Raji (cell line): ENCODE data around the gene ELMO1.

ENCODE experiments used
- POLR2A ChIP-seq: IDR thresholded peaks from 2 replicates; pipeline ENCODE4 v1.6.1; 2011; ENCODE audit warnings: low read depth, low read length, control low read depth; ENCODE audit not compliant: insufficient read depth

ELMO1 gene

GRCh38 chr7:37151741-37152413, 296.8 kb downstream of the ELMO1 start:
- TF ChIP-seq POLR2A = no peak

GRCh38 chr7:37150856-37151255, 297.8 kb downstream of the ELMO1 start:
- TF ChIP-seq POLR2A = no peak

GRCh38 chr7:37150180-37150579, 298.5 kb downstream of the ELMO1 start:
- no peak for TF ChIP-seq POLR2A

DNA sequence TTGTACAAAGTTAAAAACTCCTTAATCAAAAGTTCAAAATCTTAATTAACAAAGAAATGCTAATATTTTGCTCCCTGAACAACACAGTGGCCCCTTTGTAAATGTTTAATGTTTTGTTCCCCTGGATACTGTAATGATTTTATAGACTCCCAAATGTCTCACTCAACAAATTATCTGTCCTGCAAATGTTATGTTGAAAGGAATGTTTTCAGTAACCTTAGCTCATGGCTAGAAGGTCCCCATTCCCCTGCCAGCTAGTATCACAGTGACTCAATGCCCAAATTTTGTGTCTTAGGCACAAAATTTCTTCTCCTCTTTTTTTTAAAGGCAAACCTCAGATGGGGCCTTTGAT, 298.9 kb downstream of the ELMO1 start:
- no peak for TF ChIP-seq POLR2A

- TF ChIP-seq POLR2A = no peak
These were observed 299.5 kb downstream of the ELMO1 start for GRCh38 chr7:37149051-37149772.

DNA sequence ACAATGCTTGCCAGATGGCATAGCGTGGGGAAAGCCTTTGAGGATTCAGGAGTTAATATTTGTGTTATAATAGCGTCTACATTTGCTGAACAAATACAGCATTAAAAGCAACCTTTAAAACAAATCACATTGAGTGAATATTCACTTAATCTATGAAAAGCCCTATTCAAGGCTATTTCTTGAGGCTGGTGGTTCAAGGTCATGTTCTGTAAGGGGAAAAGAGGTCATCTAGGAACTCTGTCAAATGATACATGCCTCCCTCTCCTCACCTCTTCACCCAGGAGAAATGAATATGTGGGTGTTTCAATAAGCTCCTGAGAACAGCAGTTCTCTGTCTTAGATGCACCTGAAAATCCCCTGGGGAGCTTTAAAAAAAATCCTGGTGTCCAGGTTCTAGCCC, 303.0 kb downstream of the ELMO1 start:
- TF ChIP-seq POLR2A = no peak

GRCh38 chr7:37144423-37144822, 304.2 kb downstream of the ELMO1 start:
- no peak for TF ChIP-seq POLR2A

GRCh38 chr7:37142958-37143357, 305.7 kb downstream of the ELMO1 start:
- TF ChIP-seq POLR2A = no peak

- TF ChIP-seq POLR2A = no peak
These were observed 306.9 kb downstream of the ELMO1 start for GRCh38 chr7:37141742-37142141.

- no peak for TF ChIP-seq POLR2A
These were observed 316.8 kb downstream of the ELMO1 start for GRCh38 chr7:37131855-37132254.

GRCh38 chr7:37129035-37129425, 319.6 kb downstream of the ELMO1 start:
- TF ChIP-seq POLR2A = no peak

DNA sequence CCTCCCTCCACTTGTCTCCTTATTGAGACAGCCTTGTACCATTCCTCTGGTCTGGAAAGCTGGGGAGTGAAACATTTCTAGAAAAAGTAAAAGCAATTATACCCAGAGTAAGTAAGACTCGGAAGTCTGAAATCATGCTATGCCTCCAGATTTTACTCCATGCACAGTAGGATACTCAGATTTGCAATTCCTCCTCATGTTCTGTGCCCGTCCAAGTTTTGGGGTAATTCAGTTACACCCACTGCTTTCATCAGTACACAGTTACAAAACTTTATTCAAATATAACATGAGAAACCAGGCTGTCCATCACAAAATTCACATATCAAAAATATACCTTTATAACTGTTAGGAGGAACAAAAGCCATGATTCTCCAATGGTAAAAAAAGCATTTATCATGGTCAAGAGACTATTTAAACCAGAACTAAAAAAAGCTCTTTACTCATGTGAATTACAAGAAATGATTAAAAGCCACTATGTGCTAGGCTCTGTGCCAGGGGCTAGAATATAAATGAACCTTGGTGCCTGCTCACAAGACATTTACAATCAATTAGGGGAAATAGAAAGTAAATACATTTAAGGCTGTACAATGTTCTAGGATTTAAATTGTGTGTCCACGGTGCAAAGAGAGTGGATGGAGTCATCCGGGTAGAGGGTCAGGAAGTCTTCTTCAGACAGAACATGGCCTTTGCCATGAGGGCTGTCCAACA, 320.2 kb downstream of the ELMO1 start:
- no peak for TF ChIP-seq POLR2A

- no peak for TF ChIP-seq POLR2A
These were observed 329.3 kb downstream of the ELMO1 start for GRCh38 chr7:37119296-37119860.

DNA sequence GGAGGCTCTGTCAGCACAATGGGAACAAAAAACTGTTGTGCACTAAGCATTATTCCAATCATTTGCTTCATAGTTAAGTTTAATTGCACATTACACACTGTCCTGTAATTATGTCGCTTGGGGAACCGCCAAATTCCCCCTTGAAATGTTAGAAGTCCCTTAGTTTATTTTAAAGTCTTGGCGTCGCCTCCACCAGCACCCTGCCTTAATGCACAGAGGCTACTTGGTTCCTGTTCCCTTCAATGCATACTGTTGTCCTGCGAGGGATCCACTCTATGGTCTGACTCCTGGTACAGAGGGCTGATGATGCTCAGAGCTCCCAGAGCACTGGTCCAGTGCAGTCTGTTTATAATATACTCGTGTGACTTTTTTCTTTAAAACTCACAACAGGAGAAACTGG, 330.7 kb downstream of the ELMO1 start:
- TF ChIP-seq POLR2A = no peak

DNA sequence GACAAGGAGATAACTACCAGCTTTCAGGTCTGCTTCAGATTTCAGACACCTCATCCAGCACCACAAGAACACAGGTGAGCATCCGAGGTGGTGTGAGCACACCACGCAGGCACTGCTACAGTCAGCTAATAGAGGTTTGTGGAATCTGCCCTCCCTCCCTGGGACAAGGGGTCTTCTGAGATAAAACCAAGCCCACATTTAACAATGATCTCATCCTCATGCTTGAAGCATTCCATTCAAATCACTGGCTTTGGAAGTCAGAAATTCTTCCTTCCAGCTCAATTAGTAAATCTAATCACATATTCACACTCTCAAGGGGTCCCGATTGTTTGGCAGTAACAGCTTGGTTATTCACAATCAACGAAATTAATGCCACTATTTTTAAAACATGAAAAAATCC, 331.4 kb downstream of the ELMO1 start:
- no peak for TF ChIP-seq POLR2A
